Nephron (organoid): ENCODE data around the gene MORN5.

Experiments used
- H3K27ac Mint-ChIP-seq, 3 experiments: 2 replicates each; pipeline ENCODE4 v1.8.0; 2020; ENCODE audit warnings: mixed read lengths in 3 of 3, mild to moderate bottlenecking in 2 of 3, moderate library complexity in 1 of 3
- H3K27me3 Mint-ChIP-seq: 2 replicates; pipeline ENCODE4 v1.8.0; 2021; ENCODE audit warnings: low read depth, mild to moderate bottlenecking, moderate library complexity, mixed read lengths
- H3K36me3 Mint-ChIP-seq: 2 replicates; pipeline ENCODE4 v1.8.0; 2020; ENCODE audit warnings: low read depth, mixed read lengths
- H3K4me1 Mint-ChIP-seq: 2 replicates; pipeline ENCODE4 v1.8.0; 2020; ENCODE audit warnings: mixed read lengths
- H3K4me3 Mint-ChIP-seq, 3 experiments: 2 replicates each; pipeline ENCODE4 v1.8.0; 2020; ENCODE audit warnings: mild to moderate bottlenecking in 3 of 3, mixed read lengths in 3 of 3, moderate library complexity in 2 of 3
- H3K9me3 Mint-ChIP-seq: 2 replicates; pipeline ENCODE4 v1.8.0; 2020; ENCODE audit warnings: mixed read lengths
- CTCF ChIP-seq, 3 experiments: fragments of 200-600 bp; sonication (generic); IDR thresholded peaks; one replicate each; pipeline ENCODE4 v1.5.0; 2021; ENCODE audit warnings: antibody characterized with exemption in 3 of 3; ENCODE audit not compliant: unreplicated experiment in 3 of 3

MORN5 gene

GRCh38 chr9:122126331-122127261 is 33.1 kb upstream of the MORN5 start:
- Mint-ChIP-seq H3K4me3 (peak overlapping the region; percentile 50 to 67 (median 56)), H3K27ac (no peak overlapping the region), H3K4me1 (peaks cover 12% of the 10 kb centered on the region), H3K27me3 (peaks cover 84% of the 10 kb centered on the region), H3K36me3 (no peaks in the 10 kb centered on the region), H3K9me3 (no peaks in the 10 kb centered on the region)
- TF ChIP-seq CTCF (IDR thresholded peaks at IDR 0.05; ENCODE audit: unreplicated experiment in 3 of 3): no peak

- H3K36me3 Mint-ChIP-seq: no peaks in the 10 kb centered on the region
- H3K27me3 Mint-ChIP-seq: peaks cover 92% of the 10 kb centered on the region
- H3K9me3 Mint-ChIP-seq: no peaks in the 10 kb centered on the region
These were observed 32.3 kb upstream of the MORN5 start for GRCh38 chr9:122127396-122127798.

GRCh38 chr9:122128007-122128968 is 31.4 kb upstream of the MORN5 start:
- Mint-ChIP-seq H3K36me3 (no peaks in the 10 kb centered on the region), H3K4me3 (no peak overlapping the region), H3K9me3 (no peaks in the 10 kb centered on the region), H3K27me3 (peaks cover 95% of the 10 kb centered on the region), H3K27ac (no peak overlapping the region), H3K4me1 (peaks cover 12% of the 10 kb centered on the region)
- no peak for TF ChIP-seq CTCF (IDR thresholded peaks at IDR 0.05; ENCODE audit: unreplicated experiment in 3 of 3)

More at GRCh38 chr9:122127396-122127798, 32.3 kb upstream of the MORN5 start:
- H3K4me1 Mint-ChIP-seq: peaks cover 12% of the 10 kb centered on the region
- H3K27ac Mint-ChIP-seq: no peak overlapping the region
- H3K4me3 Mint-ChIP-seq: peak overlapping the region in 1 of 3 experiments; percentile 43
- TF ChIP-seq CTCF (IDR thresholded peaks at IDR 0.05; ENCODE audit: unreplicated experiment in 3 of 3): no peak

- Mint-ChIP-seq H3K4me3 (no peak overlapping the region), H3K9me3 (no peaks in the 10 kb centered on the region), H3K27ac (no peak overlapping the region), H3K27me3 (peaks cover 95% of the 10 kb centered on the region), H3K4me1 (peaks cover 12% of the 10 kb centered on the region), H3K36me3 (no peaks in the 10 kb centered on the region)
- TF ChIP-seq CTCF (IDR thresholded peaks at IDR 0.05; ENCODE audit: unreplicated experiment in 3 of 3): no peak
These were observed 30.8 kb upstream of the MORN5 start for GRCh38 chr9:122128969-122129343.

GRCh38 chr9:122129969-122130368 is 29.7 kb upstream of the MORN5 start:
- Mint-ChIP-seq H3K4me3 (no peak overlapping the region), H3K27me3 (peaks cover 91% of the 10 kb centered on the region), H3K27ac (no peak overlapping the region), H3K9me3 (no peaks in the 10 kb centered on the region), H3K36me3 (no peaks in the 10 kb centered on the region), H3K4me1 (peaks cover 12% of the 10 kb centered on the region)
- no peak for TF ChIP-seq CTCF (IDR thresholded peaks at IDR 0.05; ENCODE audit: unreplicated experiment in 3 of 3)
